AG04449 (cell line): ENCODE data around the gene DOK7.

Experiments used
- CTCF ChIA-PET: fragments of 350-600 bp; formaldehyde crosslinking; extraction: SDS; loops from one replicate; lab custom pipeline; 2021; ENCODE audit warnings: antibody characterized with exemption; lab: Yijun Ruan, JAX
- POLR2A ChIA-PET: fragments of 400-600, 350-600 bp; formaldehyde crosslinking; extraction: SDS; loops from one replicate; lab custom pipeline; 2020; ENCODE audit warnings: antibody characterized with exemption, inconsistent platforms; lab: Yijun Ruan, JAX
- DNase-seq: peaks from one replicate; pipeline ENCODE4 v3.0.0-alpha.2; 2010; ENCODE audit warnings: low read depth, low spot score
- H3K4me3 ChIP-seq: 2 replicates; pipeline ENCODE4 v1.5.1; 2011; ENCODE audit warnings: low read depth, mild to moderate bottlenecking, control low read depth, low read length
- TF ChIP-seq, protein P1 (sequence below): IDR thresholded peaks from one replicate; pipeline ENCODE4 v1.5.1; 2011; ENCODE audit warnings: mild to moderate bottlenecking, moderate library complexity, low read length, control low read depth, inconsistent platforms; ENCODE audit not compliant: insufficient read depth; ENCODE audit errors: missing control alignments

DOK7 gene

DNA sequence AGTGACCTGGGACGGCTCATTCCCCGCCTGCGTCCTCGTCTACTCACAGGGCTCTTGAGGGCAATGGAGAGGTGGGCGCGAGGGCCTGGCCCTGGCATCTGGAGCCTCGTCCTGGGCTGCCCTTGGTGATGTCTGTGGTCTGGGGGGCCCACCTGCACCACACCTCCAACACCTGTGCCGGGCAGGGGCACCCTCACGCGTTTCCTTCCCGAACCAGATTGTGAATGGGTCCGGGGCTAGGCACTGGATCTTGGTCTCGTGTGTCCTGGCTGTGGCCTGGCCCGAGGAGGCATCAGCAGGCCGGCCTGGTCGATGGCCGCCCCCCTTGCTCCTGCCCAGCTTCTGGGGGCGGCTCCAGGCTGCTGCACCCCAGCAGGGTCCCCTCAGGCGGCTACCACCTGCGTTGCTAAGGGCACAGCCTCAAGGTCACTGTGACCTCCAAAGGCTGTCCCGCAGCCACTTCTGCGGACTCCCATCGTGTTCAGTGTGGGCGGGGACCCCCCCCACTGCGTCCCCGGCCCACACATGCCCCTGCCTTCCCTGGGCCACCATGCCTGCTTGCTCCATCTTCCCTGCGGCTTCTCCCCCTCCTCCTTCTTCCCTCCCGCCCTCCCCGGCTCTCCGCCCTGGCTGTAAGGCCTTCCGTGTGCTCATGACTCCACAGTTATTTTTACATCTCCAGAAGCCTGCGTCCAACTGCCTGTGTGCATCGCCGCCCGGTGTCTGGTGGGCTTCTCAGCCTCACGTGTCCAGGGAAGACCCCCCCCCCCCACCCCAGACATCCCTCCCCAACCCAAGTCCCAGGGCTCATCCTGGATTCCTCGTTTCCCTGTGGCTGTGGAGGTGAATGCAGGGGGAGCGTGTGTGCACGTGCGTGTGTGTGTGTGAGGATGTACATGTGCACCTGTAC lies 3.8 kb downstream of the DOK7 start:
- POLR2A ChIA-PET, result no interaction called here
- TF ChIP-seq, protein P1, sequence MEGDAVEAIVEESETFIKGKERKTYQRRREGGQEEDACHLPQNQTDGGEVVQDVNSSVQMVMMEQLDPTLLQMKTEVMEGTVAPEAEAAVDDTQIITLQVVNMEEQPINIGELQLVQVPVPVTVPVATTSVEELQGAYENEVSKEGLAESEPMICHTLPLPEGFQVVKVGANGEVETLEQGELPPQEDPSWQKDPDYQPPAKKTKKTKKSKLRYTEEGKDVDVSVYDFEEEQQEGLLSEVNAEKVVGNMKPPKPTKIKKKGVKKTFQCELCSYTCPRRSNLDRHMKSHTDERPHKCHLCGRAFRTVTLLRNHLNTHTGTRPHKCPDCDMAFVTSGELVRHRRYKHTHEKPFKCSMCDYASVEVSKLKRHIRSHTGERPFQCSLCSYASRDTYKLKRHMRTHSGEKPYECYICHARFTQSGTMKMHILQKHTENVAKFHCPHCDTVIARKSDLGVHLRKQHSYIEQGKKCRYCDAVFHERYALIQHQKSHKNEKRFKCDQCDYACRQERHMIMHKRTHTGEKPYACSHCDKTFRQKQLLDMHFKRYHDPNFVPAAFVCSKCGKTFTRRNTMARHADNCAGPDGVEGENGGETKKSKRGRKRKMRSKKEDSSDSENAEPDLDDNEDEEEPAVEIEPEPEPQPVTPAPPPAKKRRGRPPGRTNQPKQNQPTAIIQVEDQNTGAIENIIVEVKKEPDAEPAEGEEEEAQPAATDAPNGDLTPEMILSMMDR, result no peak
- CTCF ChIA-PET, result interaction anchor here (0.8 to 1.2 kb wide), 4 partner anchors 12 to 121 kb away, joined by 3 read pairs; no protein-coding TSS in a partner anchor

DNA sequence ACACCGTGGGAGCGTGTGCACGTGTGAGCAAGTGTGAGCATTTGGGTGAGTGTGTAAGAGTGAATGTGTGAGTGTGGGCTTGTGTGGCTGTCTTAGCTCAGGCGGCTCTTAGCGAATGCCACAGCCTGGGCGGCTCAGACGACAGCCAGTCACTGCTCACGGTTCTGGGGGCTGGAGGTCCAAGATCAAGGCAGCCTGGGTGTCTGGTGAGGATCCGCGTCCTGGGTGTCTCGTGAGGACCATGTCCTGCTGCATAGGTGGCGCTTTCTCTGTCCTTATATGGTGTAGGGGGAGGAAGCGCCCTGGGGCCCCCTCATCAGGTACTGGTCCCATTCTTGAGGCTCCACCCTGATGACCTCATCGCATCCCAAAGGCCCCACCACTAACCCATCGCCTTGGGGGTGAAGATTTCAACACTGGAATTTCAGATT lies 4.5 kb downstream of the DOK7 start:
- POLR2A ChIA-PET, result no interaction called here
- no peak overlapping the region for H3K4me3 ChIP-seq
- CTCF ChIA-PET, result no interaction called here
- TF ChIP-seq, protein P1, result no peak
- DNase-seq, result no peak

More for the DNA sequence above, 3.8 kb downstream of the DOK7 start:
- no peak for DNase-seq
- no peak overlapping the region for H3K4me3 ChIP-seq

DNA sequence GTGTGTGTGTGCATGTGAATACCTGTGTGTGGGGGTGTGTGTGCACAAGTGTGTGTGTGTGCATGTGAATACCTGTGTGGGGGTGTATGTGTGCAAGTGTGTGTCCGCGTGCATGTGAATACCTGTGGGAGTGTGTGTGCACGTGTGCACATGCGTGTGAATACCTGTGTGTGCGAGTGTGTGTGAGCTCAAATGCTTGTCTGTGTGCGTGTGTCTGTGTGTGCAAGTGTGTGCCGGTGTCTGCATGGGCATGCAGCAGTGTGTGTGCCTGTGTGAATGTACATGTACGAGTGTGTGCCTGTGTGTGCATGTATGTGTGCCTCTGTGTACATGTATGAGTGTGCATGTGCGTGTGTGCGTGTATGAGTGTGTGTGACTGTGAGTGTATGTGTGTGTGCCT lies 5.0 kb downstream of the DOK7 start:
- no peak for DNase-seq
- TF ChIP-seq, protein P1, result no peak
- POLR2A ChIA-PET, result no interaction called here
- no peak overlapping the region for H3K4me3 ChIP-seq
- CTCF ChIA-PET, result no interaction called here

DNA sequence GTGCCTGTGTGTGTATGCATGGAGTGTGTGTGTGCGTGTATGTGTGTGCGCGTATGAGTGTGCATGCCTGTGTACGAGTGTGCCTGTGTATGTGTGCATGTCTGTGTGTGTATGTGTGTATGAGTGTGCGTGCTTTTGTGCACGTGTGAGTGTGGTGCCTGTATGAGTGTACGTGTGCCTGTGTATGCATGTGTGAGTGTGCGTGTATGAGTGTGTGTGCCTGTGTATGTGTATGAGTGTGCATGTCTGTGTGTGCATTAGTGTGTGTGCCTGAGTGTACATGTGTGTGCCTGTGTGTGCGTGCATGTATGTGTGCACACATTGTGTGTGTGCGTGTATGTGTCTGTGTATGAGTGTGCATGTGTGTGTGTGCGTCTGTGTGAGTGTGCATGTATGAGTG lies 5.7 kb downstream of the DOK7 start:
- CTCF ChIA-PET, result interaction anchor here (1.1 kb wide), 1 partner anchor 11 kb away, joined by 11 read pairs; no protein-coding TSS in a partner anchor

DNA sequence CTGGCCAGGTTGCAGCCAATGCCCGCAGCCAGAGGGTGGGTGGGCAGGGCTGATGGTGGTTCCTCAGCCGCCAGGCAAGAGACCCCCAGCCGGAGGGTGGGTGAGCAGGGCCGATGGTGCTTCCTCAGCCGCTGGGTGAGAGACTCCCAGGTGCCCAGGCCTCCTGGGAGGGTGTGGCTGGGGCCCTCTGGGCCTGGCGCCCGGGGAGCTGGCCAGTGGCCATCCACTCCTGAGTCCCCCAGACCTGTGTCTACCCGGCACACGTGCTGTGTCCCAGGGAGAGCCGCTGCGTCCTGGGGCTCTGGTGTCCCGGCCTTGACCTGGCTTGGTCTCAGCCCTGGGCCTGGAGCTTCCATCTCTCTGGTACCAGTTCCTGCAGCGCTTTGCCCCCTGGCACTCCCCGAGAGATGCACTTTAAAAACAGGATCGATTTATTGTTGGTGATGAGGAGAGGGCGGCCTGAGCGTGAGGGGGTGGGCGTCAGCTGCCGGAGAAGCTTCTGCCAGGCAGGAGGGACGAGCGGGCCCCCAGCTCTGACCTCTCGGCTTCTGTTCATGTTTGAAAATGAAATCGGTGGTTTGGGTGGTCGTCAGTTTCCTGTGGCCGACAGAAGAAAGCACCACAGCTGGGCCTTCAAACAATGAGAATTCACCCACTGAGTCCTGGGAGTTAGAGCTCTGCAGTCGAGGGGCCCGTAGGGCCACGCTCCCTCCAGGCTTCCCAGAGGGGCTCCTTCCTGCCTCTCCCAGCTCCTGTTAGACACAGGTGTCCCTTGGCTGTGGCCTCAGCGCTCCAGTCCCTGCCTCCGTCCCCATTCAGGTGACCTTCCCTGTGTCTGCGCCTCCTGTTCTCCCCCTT lies 6.5 kb downstream of the DOK7 start:
- no peak for DNase-seq
- CTCF ChIA-PET, result interaction anchor here (0.7 to 1.3 kb wide), 4 partner anchors 11 to 18 kb away, joined by 3 to 11 read pairs (median 4); no protein-coding TSS in a partner anchor
- H3K4me3 ChIP-seq, result no peak overlapping the region
- POLR2A ChIA-PET, result no interaction called here
- TF ChIP-seq, protein P1, result no peak

More for the DNA sequence above, 5.7 kb downstream of the DOK7 start:
- POLR2A ChIA-PET, result no interaction called here
- TF ChIP-seq, protein P1, result no peak
- no peak for DNase-seq
- no peak overlapping the region for H3K4me3 ChIP-seq
